HEK293 (cell line): Measurements from ENCODE around the gene ASTN2.

Source experiments
- GLIS1 ChIP-seq: fragments of 450-650 bp; formaldehyde crosslinking; IDR thresholded peaks from 2 replicates; pipeline ENCODE4 v1.5.1; 2016; ENCODE audit warnings: missing biosample characterization, missing genetic modification characterization
- KLF9 ChIP-seq: fragments of 450-650 bp; formaldehyde crosslinking; IDR thresholded peaks from 2 replicates; pipeline ENCODE4 v1.5.1; 2016; ENCODE audit warnings: missing biosample characterization, missing genetic modification characterization, low read depth
- ZNF202 ChIP-seq: fragments of 450-650 bp; formaldehyde crosslinking; IDR thresholded peaks from 2 replicates; pipeline ENCODE4 v1.5.1; 2016; ENCODE audit warnings: missing biosample characterization, missing genetic modification characterization, borderline replicate concordance
- ZNF670 ChIP-seq: fragments of 450-650 bp; formaldehyde crosslinking; IDR thresholded peaks from 2 replicates; pipeline ENCODE4 v1.5.1; 2016; ENCODE audit warnings: missing biosample characterization, missing genetic modification characterization, low read depth
- ZNF785 ChIP-seq: fragments of 450-650 bp; formaldehyde crosslinking; IDR thresholded peaks from 2 replicates; pipeline ENCODE4 v1.5.1; 2016; ENCODE audit warnings: missing biosample characterization, missing genetic modification characterization
- TF ChIP-seq, protein P1 (sequence below): fragments of 450-650 bp; formaldehyde crosslinking; IDR thresholded peaks from 2 replicates; pipeline ENCODE4 v1.5.1; 2016; ENCODE audit warnings: missing biosample characterization, missing genetic modification characterization

DNA sequence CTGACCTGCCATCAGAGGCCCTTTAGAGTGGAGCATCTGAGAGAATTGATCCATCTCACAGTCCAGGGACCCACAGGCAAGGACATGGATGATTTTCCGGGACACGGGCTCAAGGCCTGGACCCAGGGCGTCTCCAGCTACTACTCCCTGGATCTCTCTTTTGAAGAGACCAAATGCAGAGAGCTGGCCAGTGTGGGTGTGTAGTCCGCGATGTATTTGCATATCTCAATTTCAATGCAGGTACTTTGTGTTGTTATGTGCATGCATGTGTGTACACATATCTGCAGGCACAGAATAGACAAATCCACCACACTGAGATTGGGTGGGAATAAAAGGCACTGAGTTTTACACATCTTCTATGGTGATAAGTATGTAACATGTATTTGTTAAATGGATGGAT is 30.8 kb upstream of the ASTN2 start:
- TF ChIP-seq, protein P1, sequence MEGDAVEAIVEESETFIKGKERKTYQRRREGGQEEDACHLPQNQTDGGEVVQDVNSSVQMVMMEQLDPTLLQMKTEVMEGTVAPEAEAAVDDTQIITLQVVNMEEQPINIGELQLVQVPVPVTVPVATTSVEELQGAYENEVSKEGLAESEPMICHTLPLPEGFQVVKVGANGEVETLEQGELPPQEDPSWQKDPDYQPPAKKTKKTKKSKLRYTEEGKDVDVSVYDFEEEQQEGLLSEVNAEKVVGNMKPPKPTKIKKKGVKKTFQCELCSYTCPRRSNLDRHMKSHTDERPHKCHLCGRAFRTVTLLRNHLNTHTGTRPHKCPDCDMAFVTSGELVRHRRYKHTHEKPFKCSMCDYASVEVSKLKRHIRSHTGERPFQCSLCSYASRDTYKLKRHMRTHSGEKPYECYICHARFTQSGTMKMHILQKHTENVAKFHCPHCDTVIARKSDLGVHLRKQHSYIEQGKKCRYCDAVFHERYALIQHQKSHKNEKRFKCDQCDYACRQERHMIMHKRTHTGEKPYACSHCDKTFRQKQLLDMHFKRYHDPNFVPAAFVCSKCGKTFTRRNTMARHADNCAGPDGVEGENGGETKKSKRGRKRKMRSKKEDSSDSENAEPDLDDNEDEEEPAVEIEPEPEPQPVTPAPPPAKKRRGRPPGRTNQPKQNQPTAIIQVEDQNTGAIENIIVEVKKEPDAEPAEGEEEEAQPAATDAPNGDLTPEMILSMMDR (tag by site-specific recombination) = no peak
- TF ChIP-seq ZNF785 = no peak
- TF ChIP-seq KLF9 = no peak
- no peak for TF ChIP-seq GLIS1 (tag by site-specific recombination)
- no peak for TF ChIP-seq ZNF202
- no peak for TF ChIP-seq ZNF670 (tag by site-specific recombination)
